Gastroesophageal sphincter (tissue), 4 donors: ENCODE data around the gene TFEC. TPM values are rescaled to one million over a fixed set of nuclear protein-coding genes. Genes with fewer than 3 reads are reported as not detected.

Experiments
- ATAC-seq: fragments of 150-250 bp; one replicate; pipeline ENCODE4 v1.9.1; 2016; ENCODE audit warnings: mild to moderate bottlenecking, moderate library complexity
- H3K27ac ChIP-seq, 4 donors: fragments of 200-600 bp; sonication (generic) in 3 of 4; 1 replicate in 3 of 4; 2 replicates in 1 of 4; pipeline ENCODE4 v1.5.1; 2016 to 2019
- H3K27me3 ChIP-seq: fragments of 200-600 bp; sonication (generic); one replicate; pipeline ENCODE4 v1.5.1; 2019
- H3K36me3 ChIP-seq, 2 donors: fragments of 200-600 bp; sonication (generic); one replicate each; pipeline ENCODE4 v1.5.1; 2019; ENCODE audit warnings: control low read depth in 1 of 2
- H3K4me1 ChIP-seq, 3 donors: fragments of 200-600 bp; sonication (generic); 1 replicate in 2 of 3; 2 replicates in 1 of 3; pipeline ENCODE4 v1.5.1; 2016 to 2019; ENCODE audit warnings: control low read depth in 2 of 3
- H3K4me3 ChIP-seq, 2 donors: fragments of 200-600 bp; sonication (generic); one replicate each; pipeline ENCODE4 v1.5.1; 2019; ENCODE audit warnings: mild to moderate bottlenecking in 1 of 2, moderate library complexity in 1 of 2
- H3K9me3 ChIP-seq, 3 donors: fragments of 200-600 bp; sonication (generic); one replicate each; pipeline ENCODE4 v1.5.1; 2017 to 2019; ENCODE audit warnings: control low read depth in 2 of 3
- CTCF ChIP-seq, 4 experiments: fragments of 200-600 bp in 2 of 4; fragments of 450-650 bp in 2 of 4; sonication (generic) in 1 of 4; IDR thresholded peaks; one replicate each; pipeline ENCODE4 v1.5.1; 2017 to 2019; ENCODE audit warnings: antibody characterized with exemption in 4 of 4, mild to moderate bottlenecking in 2 of 4, moderate library complexity in 2 of 4
- EP300 ChIP-seq: sonication (generic); formaldehyde crosslinking; IDR thresholded peaks from one replicate; pipeline ENCODE4 v1.6.1; 2017; ENCODE audit warnings: antibody characterized with exemption, mild to moderate bottlenecking
- POLR2A ChIP-seq, 2 donors: fragments of 450-650 bp; IDR thresholded peaks; one replicate each; pipeline ENCODE4 v1.6.1; 2017; ENCODE audit warnings: antibody characterized with exemption in 2 of 2, mild to moderate bottlenecking in 2 of 2, moderate library complexity in 1 of 2
- POLR2AphosphoS5 ChIP-seq: sonication (generic); formaldehyde crosslinking; IDR thresholded peaks from one replicate; pipeline ENCODE4 v1.6.1; 2017; ENCODE audit warnings: antibody characterized with exemption
- WGBS, 2 donors: methylation state at CpG; one replicate each; pipeline ENCODE4 v1.1.5; 2018; ENCODE audit warnings: low coverage in 1 of 2; 5-methylcytosine and 5-hydroxymethylcytosine counted together
- total RNA-seq, 4 donors: library from RNA; depleted of rRNA; stranded (reverse); fragments of >200 nt; gene quantifications; one replicate each; pipeline ENCODE4 v1.1.0, GENCODE V29; 2016

The TFEC gene
- total RNA-seq, 4 donors from 2014 or later, result 3.3 to 6.2 (median 4.9) TPM

- ATAC-seq, result no peak
- TF ChIP-seq POLR2AphosphoS5 (no peak), CTCF (IDR thresholded peaks at IDR 0.05) (no peak), EP300 (no peak), POLR2A (IDR thresholded peaks at IDR 0.05) (no peak)
- H3K9me3 ChIP-seq, result peaks cover 0 to 21% (median 0%) of the 10 kb centered on the region in 3 donors
Observed at GRCh38 chr7:115888981-115889668, 141.4 kb downstream of the TFEC start.

GRCh38 chr7:115885550-115885949 lies 145.0 kb downstream of the TFEC start:
- no peak for ATAC-seq

More at GRCh38 chr7:115888981-115889668, 141.4 kb downstream of the TFEC start:
- no peaks in the 10 kb centered on the region for H3K36me3 ChIP-seq
- H3K27me3 ChIP-seq, result no peaks in the 10 kb centered on the region
- no peak overlapping the region for H3K4me3 ChIP-seq
- no peak overlapping the region for H3K27ac ChIP-seq
- 87% methylated on average over 6 of the region's 11 CpGs; no CpG with 5 or more reads in 1 of the 2 donors for WGBS, 2 donors
- H3K4me1 ChIP-seq, result no peaks in the 10 kb centered on the region

More at GRCh38 chr7:115885550-115885949, 145.0 kb downstream of the TFEC start:
- Histone ChIP-seq H3K27ac (no peak overlapping the region), H3K4me1 (no peaks in the 10 kb centered on the region), H3K9me3 (peaks cover 0 to 16% (median 0%) of the 10 kb centered on the region in 3 donors), H3K27me3 (no peaks in the 10 kb centered on the region), H3K4me3 (no peak overlapping the region), H3K36me3 (no peaks in the 10 kb centered on the region)
- TF ChIP-seq EP300 (no peak), POLR2A (IDR thresholded peaks at IDR 0.05) (no peak), POLR2AphosphoS5 (no peak), CTCF (IDR thresholded peaks at IDR 0.05) (no peak)
- 83 to 88% methylated on average over 1 to 2 of the region's 2 CpGs for WGBS, 2 donors

Other genes starting within 250 kb of the TFEC start
- 100 to 1,000 TPM; 245 to 501 (median 290) TPM for gene TES, start 179.8 kb upstream of the TFEC start, total RNA-seq